Trophoblast cell (in vitro differentiated cells and primary cell): ENCODE results near the gene PGAP3.

ENCODE experiments used
- DNase-seq, 2 donors: peaks; one replicate each; pipeline ENCODE4 v3.0.0-alpha.2; 2016
- H2AFZ ChIP-seq: 2 replicates; pipeline ENCODE4 v1.6.1; 2013; ENCODE audit warnings: low read length, moderate library complexity, mild to moderate bottlenecking; ENCODE audit not compliant: insufficient read depth, poor library complexity
- H2AK5ac ChIP-seq: 2 replicates; pipeline ENCODE4 v1.6.1; 2013; ENCODE audit warnings: mild to moderate bottlenecking, low read length
- H2BK120ac ChIP-seq: 2 replicates; pipeline ENCODE4 v1.6.1; 2013; ENCODE audit warnings: low read length, mild to moderate bottlenecking, moderate library complexity; ENCODE audit not compliant: insufficient read depth, poor library complexity
- H2BK12ac ChIP-seq: 2 replicates; pipeline ENCODE4 v1.6.1; 2013; ENCODE audit warnings: mild to moderate bottlenecking, low read length, moderate library complexity
- H2BK5ac ChIP-seq: 2 replicates; pipeline ENCODE4 v1.6.1; 2013; ENCODE audit warnings: low read length, low read depth, moderate library complexity, mild to moderate bottlenecking; ENCODE audit not compliant: poor library complexity
- H3K14ac ChIP-seq: 2 replicates; pipeline ENCODE4 v1.6.1; 2013; ENCODE audit warnings: mild to moderate bottlenecking, low read length
- H3K18ac ChIP-seq: 2 replicates; pipeline ENCODE4 v1.6.1; 2013; ENCODE audit warnings: mild to moderate bottlenecking, low read length
- H3K23ac ChIP-seq: 2 replicates; pipeline ENCODE4 v1.6.1; 2013; ENCODE audit warnings: low read length
- H3K27ac ChIP-seq: 2 replicates; pipeline ENCODE4 v1.5.1; 2013; ENCODE audit warnings: low read depth, mild to moderate bottlenecking, inconsistent platforms, low read length, moderate library complexity
- H3K27me3 ChIP-seq: 2 replicates; pipeline ENCODE4 v1.6.1; 2013; ENCODE audit warnings: inconsistent platforms, mild to moderate bottlenecking, low read length, moderate library complexity; ENCODE audit not compliant: insufficient read depth
- H3K36me3 ChIP-seq, 2 experiments: 1 replicate in 1 of 2; 2 replicates in 1 of 2; pipeline ENCODE4 v1.6.1; 2013; ENCODE audit warnings: low read length in 2 of 2, mild to moderate bottlenecking in 2 of 2, moderate library complexity in 1 of 2; ENCODE audit not compliant: insufficient read depth in 2 of 2, control insufficient read depth in 1 of 2
- H3K4ac ChIP-seq: 2 replicates; pipeline ENCODE4 v1.6.1; 2013; ENCODE audit warnings: low read depth, mild to moderate bottlenecking, low read length, moderate library complexity
- H3K4me1 ChIP-seq, 2 experiments: 1 replicate in 1 of 2; 2 replicates in 1 of 2; pipeline ENCODE4 v1.6.1; 2013; ENCODE audit warnings: low read length in 2 of 2, mild to moderate bottlenecking in 2 of 2, moderate library complexity in 1 of 2; ENCODE audit not compliant: insufficient read depth in 2 of 2, control insufficient read depth in 1 of 2
- H3K4me2 ChIP-seq: 2 replicates; pipeline ENCODE4 v1.6.1; 2013; ENCODE audit warnings: inconsistent platforms, mild to moderate bottlenecking, low read length, moderate library complexity
- H3K4me3 ChIP-seq: 2 replicates; pipeline ENCODE4 v1.5.1; 2013; ENCODE audit warnings: mild to moderate bottlenecking, low read depth, low read length, inconsistent platforms
- H3K79me1 ChIP-seq: one replicate; pipeline ENCODE4 v1.6.1; 2013; ENCODE audit warnings: low read length
- H3K79me2 ChIP-seq: 2 replicates; pipeline ENCODE4 v1.6.1; 2013; ENCODE audit warnings: low read length, mild to moderate bottlenecking; ENCODE audit not compliant: control insufficient read depth, insufficient read depth, poor library complexity
- H3K9ac ChIP-seq: 2 replicates; pipeline ENCODE4 v1.6.1; 2013; ENCODE audit warnings: mild to moderate bottlenecking, low read length
- H3K9me3 ChIP-seq: 2 replicates; pipeline ENCODE4 v1.6.1; 2013; ENCODE audit warnings: low read depth, mild to moderate bottlenecking, control low read depth, inconsistent platforms, low read length; ENCODE audit not compliant: insufficient read depth
- H4K12ac ChIP-seq: 2 replicates; pipeline ENCODE4 v1.6.1; 2013; ENCODE audit warnings: low read depth, mild to moderate bottlenecking, low read length, moderate library complexity
- H4K8ac ChIP-seq: 2 replicates; pipeline ENCODE4 v1.6.1; 2013; ENCODE audit warnings: low read depth, mild to moderate bottlenecking, low read length, moderate library complexity
- H4K91ac ChIP-seq: one replicate; pipeline ENCODE4 v1.6.1; 2013; ENCODE audit warnings: low read depth, mild to moderate bottlenecking, low read length, moderate library complexity
- WGBS: extraction: QIAGEN DNeasy Blood & Tissue Kit; methylation state at CpG from one replicate; pipeline ENCODE4 v1.1.7; 2013; ENCODE audit warnings: missing lambda C conversion rate; ENCODE audit not compliant: insufficient read length, insufficient coverage; ENCODE audit errors: extremely low coverage; 5-methylcytosine and 5-hydroxymethylcytosine counted together

PGAP3 gene

GRCh38 chr17:39676198-39676819 lies 11.5 kb downstream of the PGAP3 start:
- H3K36me3 ChIP-seq, result no peaks in the 10 kb centered on the region
- H3K18ac ChIP-seq, result no peak overlapping the region

GRCh38 chr17:39675390-39676082 lies 12.3 kb downstream of the PGAP3 start:
- H3K23ac ChIP-seq, result no peak overlapping the region
- H2AFZ ChIP-seq, result no peak overlapping the region
- H3K9ac ChIP-seq, result no peak overlapping the region
- H4K91ac ChIP-seq, result peak overlapping the region; percentile 64
- no peak overlapping the region for H3K27ac ChIP-seq
- H2AK5ac ChIP-seq, result peak overlapping the region; percentile 27
- H3K4me2 ChIP-seq, result no peak overlapping the region
- peaks cover 5% of the 10 kb centered on the region for H3K79me1 ChIP-seq
- H3K18ac ChIP-seq, result no peak overlapping the region
- no peak overlapping the region for H3K4me3 ChIP-seq
- DNase-seq, result no peak
- H3K27me3 ChIP-seq, result no peaks in the 10 kb centered on the region
- H3K4me1 ChIP-seq, result peaks cover 13 to 15% of the 10 kb centered on the region in 2 experiments
- no peak overlapping the region for H2BK120ac ChIP-seq
- H4K12ac ChIP-seq, result no peak overlapping the region
- H2BK5ac ChIP-seq, result no peak overlapping the region
- peak overlapping the region; percentile 64 for H4K8ac ChIP-seq
- peaks cover 2% of the 10 kb centered on the region for H3K9me3 ChIP-seq
- peak overlapping the region; percentile 8 for H2BK12ac ChIP-seq
- H3K4ac ChIP-seq, result peak overlapping the region; percentile 8
- WGBS, result no CpG with 5 or more reads among the region's 10 CpGs
- no peaks in the 10 kb centered on the region for H3K79me2 ChIP-seq
- no peaks in the 10 kb centered on the region for H3K36me3 ChIP-seq
- peak overlapping the region; percentile 37 for H3K14ac ChIP-seq

More at GRCh38 chr17:39676198-39676819, 11.5 kb downstream of the PGAP3 start:
- no peak overlapping the region for H2BK12ac ChIP-seq
- H3K9ac ChIP-seq, result no peak overlapping the region
- H2BK5ac ChIP-seq, result no peak overlapping the region
- H3K4me2 ChIP-seq, result no peak overlapping the region
- H3K4me1 ChIP-seq, result peaks cover 13 to 15% of the 10 kb centered on the region in 2 experiments
- no peaks in the 10 kb centered on the region for H3K79me2 ChIP-seq
- no peak overlapping the region for H4K12ac ChIP-seq
- no peak overlapping the region for H3K4ac ChIP-seq
- WGBS, result no CpG with 5 or more reads among the region's 7 CpGs
- peaks cover 5% of the 10 kb centered on the region for H3K79me1 ChIP-seq
- H4K8ac ChIP-seq, result no peak overlapping the region
- no peak overlapping the region for H2BK120ac ChIP-seq
- no peak for DNase-seq
- no peak overlapping the region for H3K23ac ChIP-seq
- no peak overlapping the region for H3K4me3 ChIP-seq
- H4K91ac ChIP-seq, result no peak overlapping the region
- no peak overlapping the region for H3K14ac ChIP-seq
- H3K27ac ChIP-seq, result no peak overlapping the region
- no peak overlapping the region for H2AK5ac ChIP-seq
- no peaks in the 10 kb centered on the region for H3K27me3 ChIP-seq
- no peak overlapping the region for H2AFZ ChIP-seq
- peaks cover 2% of the 10 kb centered on the region for H3K9me3 ChIP-seq

GRCh38 chr17:39674702-39675389 lies 13.0 kb downstream of the PGAP3 start:
- peaks cover 5% of the 10 kb centered on the region for H3K79me1 ChIP-seq
- H3K27me3 ChIP-seq, result no peaks in the 10 kb centered on the region
- no CpG with 5 or more reads among the region's 11 CpGs for WGBS
- peaks cover 2% of the 10 kb centered on the region for H3K9me3 ChIP-seq
- peak in 1 of 2 donors; percentile 29 for DNase-seq
- peak overlapping the region; percentile 64 for H4K91ac ChIP-seq
- H3K4me2 ChIP-seq, result no peak overlapping the region
- peak overlapping the region; percentile 8 for H2AFZ ChIP-seq
- no peak overlapping the region for H4K12ac ChIP-seq
- no peaks in the 10 kb centered on the region for H3K36me3 ChIP-seq
- H2BK120ac ChIP-seq, result no peak overlapping the region
- H2BK12ac ChIP-seq, result no peak overlapping the region
- H2AK5ac ChIP-seq, result no peak overlapping the region
- H2BK5ac ChIP-seq, result no peak overlapping the region
- no peak overlapping the region for H3K27ac ChIP-seq
- H3K9ac ChIP-seq, result no peak overlapping the region
- no peak overlapping the region for H3K23ac ChIP-seq
- H3K18ac ChIP-seq, result peak overlapping the region; percentile 22
- H3K4me3 ChIP-seq, result no peak overlapping the region
- peaks cover 13 to 15% of the 10 kb centered on the region in 2 experiments for H3K4me1 ChIP-seq
- H3K4ac ChIP-seq, result no peak overlapping the region
- no peaks in the 10 kb centered on the region for H3K79me2 ChIP-seq
- no peak overlapping the region for H3K14ac ChIP-seq
- H4K8ac ChIP-seq, result peak overlapping the region; percentile 64

- Histone ChIP-seq H3K27ac (no peak overlapping the region), H3K9ac (no peak overlapping the region), H3K4me2 (no peak overlapping the region), H3K79me2 (no peaks in the 10 kb centered on the region), H2BK5ac (no peak overlapping the region), H2AK5ac (no peak overlapping the region), H3K9me3 (peaks cover 2% of the 10 kb centered on the region), H2BK12ac (no peak overlapping the region), H3K4me1 (peaks cover 13 to 15% of the 10 kb centered on the region in 2 experiments), H3K18ac (no peak overlapping the region), H2AFZ (peak overlapping the region; percentile 8), H2BK120ac (no peak overlapping the region), H3K14ac (no peak overlapping the region), H3K23ac (no peak overlapping the region), H3K36me3 (no peaks in the 10 kb centered on the region), H4K8ac (peak overlapping the region; percentile 17), H4K91ac (peak overlapping the region; percentile 20), H3K27me3 (peaks cover 4% of the 10 kb centered on the region), H3K4ac (no peak overlapping the region), H3K4me3 (no peak overlapping the region), H3K79me1 (peaks cover 5% of the 10 kb centered on the region), H4K12ac (no peak overlapping the region)
- no peak for DNase-seq
- WGBS, result no CpG with 5 or more reads among the region's 5 CpGs
Measured at GRCh38 chr17:39674179-39674578, 13.7 kb downstream of the PGAP3 start.
